ENCODE measurements around the gene DNAJB14. TPM values are rescaled to one million over a fixed set of nuclear protein-coding genes. Genes with fewer than 3 reads are reported as not detected.

DNAJB14 gene
- total RNA-seq, 1 experiment from 2014 or later, result 52.5 TPM

- H3K36me3 ChIP-seq (ENCODE audit: control insufficient read depth in 1 of 2, insufficient read depth in 2 of 2, low read length in 2 of 2), result peaks cover 8 to 12% of the 10 kb centered on the region in 2 experiments; a peak in 3 of 4 replicates
- DNase-seq (ENCODE audit: low read depth, low spot score), result peak; percentile 91
- TF ChIP-seq, protein P1, sequence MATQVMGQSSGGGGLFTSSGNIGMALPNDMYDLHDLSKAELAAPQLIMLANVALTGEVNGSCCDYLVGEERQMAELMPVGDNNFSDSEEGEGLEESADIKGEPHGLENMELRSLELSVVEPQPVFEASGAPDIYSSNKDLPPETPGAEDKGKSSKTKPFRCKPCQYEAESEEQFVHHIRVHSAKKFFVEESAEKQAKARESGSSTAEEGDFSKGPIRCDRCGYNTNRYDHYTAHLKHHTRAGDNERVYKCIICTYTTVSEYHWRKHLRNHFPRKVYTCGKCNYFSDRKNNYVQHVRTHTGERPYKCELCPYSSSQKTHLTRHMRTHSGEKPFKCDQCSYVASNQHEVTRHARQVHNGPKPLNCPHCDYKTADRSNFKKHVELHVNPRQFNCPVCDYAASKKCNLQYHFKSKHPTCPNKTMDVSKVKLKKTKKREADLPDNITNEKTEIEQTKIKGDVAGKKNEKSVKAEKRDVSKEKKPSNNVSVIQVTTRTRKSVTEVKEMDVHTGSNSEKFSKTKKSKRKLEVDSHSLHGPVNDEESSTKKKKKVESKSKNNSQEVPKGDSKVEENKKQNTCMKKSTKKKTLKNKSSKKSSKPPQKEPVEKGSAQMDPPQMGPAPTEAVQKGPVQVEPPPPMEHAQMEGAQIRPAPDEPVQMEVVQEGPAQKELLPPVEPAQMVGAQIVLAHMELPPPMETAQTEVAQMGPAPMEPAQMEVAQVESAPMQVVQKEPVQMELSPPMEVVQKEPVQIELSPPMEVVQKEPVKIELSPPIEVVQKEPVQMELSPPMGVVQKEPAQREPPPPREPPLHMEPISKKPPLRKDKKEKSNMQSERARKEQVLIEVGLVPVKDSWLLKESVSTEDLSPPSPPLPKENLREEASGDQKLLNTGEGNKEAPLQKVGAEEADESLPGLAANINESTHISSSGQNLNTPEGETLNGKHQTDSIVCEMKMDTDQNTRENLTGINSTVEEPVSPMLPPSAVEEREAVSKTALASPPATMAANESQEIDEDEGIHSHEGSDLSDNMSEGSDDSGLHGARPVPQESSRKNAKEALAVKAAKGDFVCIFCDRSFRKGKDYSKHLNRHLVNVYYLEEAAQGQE (IDR thresholded peaks at IDR 0.05; ENCODE audit: low read depth), result no peak
- no peak for TF ChIP-seq RAD21 (IDR thresholded peaks at IDR 0.05; ENCODE audit: low read depth)
- TF ChIP-seq SP1 (IDR thresholded peaks at IDR 0.05; ENCODE audit: low read depth), result no peak
- TF ChIP-seq JUND (IDR thresholded peaks at IDR 0.05), result no peak
- TF ChIP-seq EGR1 (IDR thresholded peaks at IDR 0.05; ENCODE audit: low read depth), result no peak
- TF ChIP-seq POLR2A (IDR thresholded peaks at IDR 0.05; ENCODE audit: borderline replicate concordance, extremely low read depth, insufficient read depth, insufficient read length), result peak; percentile 25
- peak in 2 of 3 experiments; percentile 83 to 87; a peak in 4 of 6 replicates for TF ChIP-seq CTCF (IDR thresholded peaks at IDR 0.05 in 2 of 3, conservative IDR thresholded peaks at IDR 0.05 in 1 of 3; ENCODE audit: borderline replicate concordance in 1 of 3, insufficient read depth in 1 of 3, low read depth in 2 of 3, low read length in 2 of 3)
- TF ChIP-seq POLR2AphosphoS5 (IDR thresholded peaks at IDR 0.05; ENCODE audit: low read depth, low read length), result peak; percentile 48; the same call in 1 of the 2 replicates
- TF ChIP-seq TCF7L2 (IDR thresholded peaks at IDR 0.05; ENCODE audit: borderline replicate concordance, extremely low read depth, insufficient read depth, insufficient read length), result peak; percentile 9
- peak; percentile 70 for TF ChIP-seq YY1 (IDR thresholded peaks at IDR 0.05; ENCODE audit: extremely low read depth, insufficient replicate concordance, low read depth, low read length)
- H3K79me2 ChIP-seq (ENCODE audit: insufficient read depth, low read length), result peaks cover 48% of the 10 kb centered on the region
- H3K9ac ChIP-seq (ENCODE audit: low read length), result peak overlapping the region; percentile 92
- H3K9me3 ChIP-seq (ENCODE audit: control insufficient read depth in 1 of 2, insufficient read depth in 1 of 2, low read depth in 1 of 2, low read length in 2 of 2), result no peaks in the 10 kb centered on the region
- H3K9me2 ChIP-seq (ENCODE audit: insufficient read depth), result no peaks in the 10 kb centered on the region
- H4K20me1 ChIP-seq (ENCODE audit: insufficient read depth), result peaks cover 8% of the 10 kb centered on the region; the same call in 1 of the 2 replicates
- RAD21 ChIA-PET (ENCODE audit: low non-redundant PET in 1 of 2, low total read pairs in 2 of 2, uncharacterized antibody in 2 of 2, unreplicated experiment in 2 of 2), result no interaction called here
- intact Hi-C loops (cut with micrococcal nuclease), result loop anchor here (5.0 kb wide), 2 partner anchors 57 to 137 kb away; partner anchors contain the start of gene LAMTOR3
- peak; percentile 23 for ATAC-seq
- BruUV-seq (replicated peaks), result TSS peak; percentile 61
- peak overlapping the region; percentile 85 to 94 for H3K4me3 ChIP-seq (replicated peaks in 1 of 2; ENCODE audit: low read depth in 1 of 2, low read length in 2 of 2)
- peak overlapping the region; percentile 93 for H3K4me2 ChIP-seq (ENCODE audit: low read length)
- peak overlapping the region; percentile 94 for H3K27ac ChIP-seq (ENCODE audit: low read depth, low read length)
- no peaks in the 10 kb centered on the region for H3K27me3 ChIP-seq (ENCODE audit: insufficient read depth, low read length)
- no peak overlapping the region for H2AFZ ChIP-seq (ENCODE audit: low read depth, low read length, poor library complexity, severe bottlenecking)
- peaks cover 16 to 39% of the 10 kb centered on the region in 2 experiments; a peak in 3 of 4 replicates for H3K4me1 ChIP-seq (ENCODE audit: control insufficient read depth in 1 of 2, insufficient read depth in 2 of 2, low read length in 2 of 2)
- CTCF ChIA-PET, result interaction anchor here (0.7 to 1.7 kb wide), 7 partner anchors 8 to 141 kb away, joined by 3 to 6 read pairs (median 3); no protein-coding TSS in a partner anchor
- POLR2A ChIA-PET, result interaction anchor here (0.7 to 2.0 kb wide), 9 partner anchors 9 to 138 kb away, joined by 3 to 25 read pairs (median 4); no protein-coding TSS in a partner anchor
Measured at GRCh38 chr4:99949034-99949998, 2.9 kb upstream of the DNAJB14 start.

Data from HCT116 (cell line).